PC-3 (cell line): ENCODE results near the gene TOB1. TPM values are rescaled to one million over a fixed set of nuclear protein-coding genes. Genes with fewer than 3 reads are reported as not detected.

Experiments used
- ATAC-seq: fragments of 200-7000 bp; cut with Tn5 transposase; 2 replicates; pipeline ENCODE4 v1.9.1; 2020; ENCODE audit warnings: mild to moderate bottlenecking, moderate library complexity
- BruUV-seq: library from RNA; stranded (reverse); fragments of 400-500 nt; replicated peaks from 2 replicates; lab custom pipeline; 2021; lab: Mats Ljungman, UMichigan
- CTCF ChIA-PET: fragments of 300-600 bp; sonication (Branson Sonifier 250); formaldehyde crosslinking; loops from one replicate; lab custom pipeline; 2022; ENCODE audit warnings: antibody characterized with exemption; lab: Charles Lee
- POLR2A ChIA-PET: fragments of 300-600 bp; sonication (Branson Sonifier 250); formaldehyde crosslinking; loops from one replicate; lab custom pipeline; 2022; ENCODE audit warnings: antibody characterized with exemption; ENCODE audit not compliant: unreplicated experiment; lab: Charles Lee
- DNase-seq: peaks from one replicate; pipeline ENCODE4 v3.0.0-alpha.2; 2015
- H2AFZ ChIP-seq: fragments of 300-600 bp; sonication (generic); 2 replicates; pipeline ENCODE4 v1.6.0; 2016; ENCODE audit warnings: antibody characterized with exemption, low read length
- H3F3A ChIP-seq: fragments of 300-600 bp; sonication (generic); one replicate; pipeline ENCODE4 v1.6.0; 2017; ENCODE audit warnings: antibody characterized with exemption, low read length, control low read depth, mild to moderate bottlenecking; ENCODE audit not compliant: unreplicated experiment
- H3K27ac ChIP-seq: fragments of 300-600 bp; sonication (generic); 2 replicates; pipeline ENCODE4 v1.5.1; 2016; ENCODE audit warnings: mild to moderate bottlenecking, low read length
- H3K27me3 ChIP-seq: fragments of 300-600 bp; sonication (generic); 2 replicates; pipeline ENCODE4 v1.6.1; 2016; ENCODE audit warnings: low read length, mixed read lengths
- H3K36me3 ChIP-seq: fragments of 300-600 bp; sonication (generic); 2 replicates; pipeline ENCODE4 v1.6.1; 2016; ENCODE audit warnings: low read depth, mixed run types, low read length, mixed read lengths
- H3K4me1 ChIP-seq: fragments of 300-600 bp; sonication (generic); 2 replicates; pipeline ENCODE4 v1.5.1; 2016; ENCODE audit warnings: low read length; ENCODE audit not compliant: insufficient read depth
- H3K4me2 ChIP-seq: fragments of 300-600 bp; sonication (generic); 2 replicates; pipeline ENCODE4 v1.6.0; 2016; ENCODE audit warnings: low read length
- H3K4me3 ChIP-seq: fragments of 300-600 bp; sonication (generic); 2 replicates; pipeline ENCODE4 v1.5.1; 2016; ENCODE audit warnings: mild to moderate bottlenecking, low read length, mixed read lengths
- H3K79me2 ChIP-seq: fragments of 300-600 bp; sonication (generic); 2 replicates; pipeline ENCODE4 v1.6.1; 2017; ENCODE audit warnings: low read length, mixed read lengths
- H3K9ac ChIP-seq: fragments of 300-600 bp; sonication (generic); 2 replicates; pipeline ENCODE4 v1.6.0; 2016; ENCODE audit warnings: mild to moderate bottlenecking, low read length
- H3K9me2 ChIP-seq: fragments of 300-600 bp; sonication (generic); replicated peaks from 2 replicates; pipeline ENCODE4 v1.6.1; 2016; ENCODE audit warnings: mixed run types, low read length, mixed read lengths
- H3K9me3 ChIP-seq: fragments of 300-600 bp; sonication (generic); 2 replicates; pipeline ENCODE4 v1.6.1; 2016; ENCODE audit warnings: low read length, mixed read lengths
- H4K20me1 ChIP-seq: fragments of 300-600 bp; sonication (generic); 2 replicates; pipeline ENCODE4 v1.6.1; 2016; ENCODE audit warnings: low read length, mixed read lengths
- CTCF ChIP-seq: fragments of 300-600 bp; sonication (generic); conservative IDR thresholded peaks from 2 replicates; pipeline ENCODE4 v1.5.1; 2017; ENCODE audit warnings: antibody characterized with exemption, low read depth, mild to moderate bottlenecking, low read length
- EZH2 ChIP-seq: fragments of 300-600 bp; sonication (generic); IDR thresholded peaks from one replicate; pipeline ENCODE4 v1.6.1; 2017; ENCODE audit warnings: antibody characterized with exemption, mild to moderate bottlenecking, low read length; ENCODE audit not compliant: unreplicated experiment
- EZH2phosphoT487 ChIP-seq: fragments of 300-600 bp; sonication (generic); IDR thresholded peaks from 2 replicates; pipeline ENCODE4 v1.6.1; 2018; ENCODE audit warnings: mild to moderate bottlenecking, antibody characterized with exemption, low read length, borderline replicate concordance
- intact Hi-C: fragments of 100-400 bp; cut with micrococcal nuclease; formaldehyde crosslinking; loops from 2 replicates; pipeline ENCODE4 v1.9.0; 2023
- total RNA-seq: library from RNA; depleted of rRNA; stranded (reverse); fragments of >200 nt; gene quantifications from 2 replicates; pipeline ENCODE4 v1.2.3, GENCODE V29; 2014

The TOB1 gene
- total RNA-seq, 1 experiment from 2014 or later = 28.7 TPM

GRCh38 chr17:50832864-50833381 is 33.2 kb downstream of the TOB1 start:
- Histone ChIP-seq H3K9me2 (no peaks in the 10 kb centered on the region), H3K27me3 (no peaks in the 10 kb centered on the region), H3F3A (no peaks in the 10 kb centered on the region), H2AFZ (no peak overlapping the region), H3K79me2 (no peaks in the 10 kb centered on the region), H3K9me3 (no peaks in the 10 kb centered on the region), H3K27ac (no peak overlapping the region), H3K36me3 (no peaks in the 10 kb centered on the region), H3K9ac (no peak overlapping the region), H3K4me3 (no peak overlapping the region), H4K20me1 (no peaks in the 10 kb centered on the region), H3K4me1 (no peaks in the 10 kb centered on the region), H3K4me2 (no peak overlapping the region)
- BruUV-seq = no TSS peak
- CTCF ChIA-PET = interaction anchor here (0.5 kb wide), 1 partner anchor 22 kb away, joined by 5 read pairs; no protein-coding TSS in a partner anchor
- TF ChIP-seq EZH2phosphoT487 (no peak), EZH2 (no peak), CTCF (no peak)
- intact Hi-C loops = no loop called here
- DNase-seq (no peak), ATAC-seq (no peak)
- POLR2A ChIA-PET = no interaction called here

GRCh38 chr17:50832267-50832863 is 33.8 kb downstream of the TOB1 start:
- DNase-seq (no peak), ATAC-seq (no peak)
- no peaks in the 10 kb centered on the region for H3K4me1 ChIP-seq
- ChIA-PET POLR2A (no interaction called here), CTCF (no interaction called here)
- no TSS peak for BruUV-seq
- no peaks in the 10 kb centered on the region for H4K20me1 ChIP-seq
- no peak overlapping the region for H3K4me2 ChIP-seq
- no peak for TF ChIP-seq CTCF
- TF ChIP-seq EZH2phosphoT487 = no peak
- no peak for TF ChIP-seq EZH2
- no peak overlapping the region for H2AFZ ChIP-seq
- intact Hi-C loops = no loop called here
- H3K4me3 ChIP-seq = no peak overlapping the region
- no peaks in the 10 kb centered on the region for H3K9me2 ChIP-seq
- no peaks in the 10 kb centered on the region for H3F3A ChIP-seq
- H3K36me3 ChIP-seq = no peaks in the 10 kb centered on the region
- H3K9me3 ChIP-seq = no peaks in the 10 kb centered on the region
- no peaks in the 10 kb centered on the region for H3K79me2 ChIP-seq
- H3K9ac ChIP-seq = no peak overlapping the region
- H3K27me3 ChIP-seq = peaks cover 4% of the 10 kb centered on the region; the same call in 1 of the 2 replicates
- H3K27ac ChIP-seq = no peak overlapping the region

GRCh38 chr17:50831471-50831928 is 34.7 kb downstream of the TOB1 start:
- peaks cover 4% of the 10 kb centered on the region; the same call in 1 of the 2 replicates for H3K27me3 ChIP-seq
- H3K9me2 ChIP-seq = no peaks in the 10 kb centered on the region
- CTCF ChIA-PET = no interaction called here
- H3K4me2 ChIP-seq = no peak overlapping the region
- H4K20me1 ChIP-seq = no peaks in the 10 kb centered on the region
- H3K36me3 ChIP-seq = no peaks in the 10 kb centered on the region
- POLR2A ChIA-PET = no interaction called here
- no peaks in the 10 kb centered on the region for H3F3A ChIP-seq
- no peak for DNase-seq
- H3K9ac ChIP-seq = no peak overlapping the region
- no peak overlapping the region for H2AFZ ChIP-seq
- no peaks in the 10 kb centered on the region for H3K79me2 ChIP-seq
- no peak for ATAC-seq
- no peaks in the 10 kb centered on the region for H3K4me1 ChIP-seq
- H3K4me3 ChIP-seq = no peak overlapping the region
- no peak for TF ChIP-seq EZH2
- no peak for TF ChIP-seq EZH2phosphoT487
- TF ChIP-seq CTCF = no peak
- intact Hi-C loops = no loop called here
- H3K9me3 ChIP-seq = no peaks in the 10 kb centered on the region
- no TSS peak for BruUV-seq
- H3K27ac ChIP-seq = no peak overlapping the region
